ENCODE data around the gene SEZ6. TPM values are rescaled to one million over a fixed set of nuclear protein-coding genes. Genes with fewer than 3 reads are reported as not detected.

SEZ6 gene
- polyA plus RNA-seq, 3 donors = 0.21 to 0.25 TPM; not detected in 1

GRCh38 chr17:29039764-29040598 lies 34.1 kb upstream of the SEZ6 start:
- no peak overlapping the region for H3K27ac ChIP-seq (ENCODE audit: low read depth, low read length)
- WGBS, 3 donors = 75 to 85% (median 75%) methylated on average over 12 to 13 of the region's 13 CpGs

GRCh38 chr17:29038085-29038795 lies 32.4 kb upstream of the SEZ6 start:
- H3K27ac ChIP-seq (ENCODE audit: low read depth, low read length) = no peak overlapping the region

GRCh38 chr17:29037739-29038084 lies 31.9 kb upstream of the SEZ6 start:
- 70 to 83% (median 77%) methylated on average over 10 of the region's 10 CpGs for WGBS, 3 donors
- no peak overlapping the region for H3K27ac ChIP-seq (ENCODE audit: low read depth, low read length)

More at GRCh38 chr17:29038085-29038795, 32.4 kb upstream of the SEZ6 start:
- 36 to 42% (median 39%) methylated on average over 15 of the region's 15 CpGs for WGBS, 3 donors

- H3K27ac ChIP-seq (ENCODE audit: low read depth, low read length) = no peak overlapping the region
- WGBS, 3 donors = 63 to 83% (median 78%) methylated on average over 5 of the region's 5 CpGs
These were observed 30.8 kb upstream of the SEZ6 start for GRCh38 chr17:29036584-29036983.

- 44 to 88% (median 59%) methylated on average over 1 of the region's 1 CpG for WGBS, 3 donors
- no peak overlapping the region for H3K27ac ChIP-seq (ENCODE audit: low read depth, low read length)
These were observed 28.7 kb upstream of the SEZ6 start for GRCh38 chr17:29034510-29034909.

- 23 to 33% (median 28%) methylated on average over 6 of the region's 6 CpGs for WGBS, 3 donors
- no peak overlapping the region for H3K27ac ChIP-seq (ENCODE audit: low read depth, low read length)
These were observed 27.0 kb upstream of the SEZ6 start for GRCh38 chr17:29032857-29033197.

- WGBS, 3 donors = 32 to 35% (median 33%) methylated on average over 11 of the region's 11 CpGs
- H3K27ac ChIP-seq (ENCODE audit: low read depth, low read length) = no peak overlapping the region
These were observed 26.4 kb upstream of the SEZ6 start for GRCh38 chr17:29032013-29032856.

GRCh38 chr17:29031488-29031887 lies 25.7 kb upstream of the SEZ6 start:
- H3K27ac ChIP-seq (ENCODE audit: low read depth, low read length) = no peak overlapping the region
- 37 to 53% (median 53%) methylated on average over 5 of the region's 5 CpGs for WGBS, 3 donors

- no peak overlapping the region for H3K27ac ChIP-seq (ENCODE audit: low read depth, low read length)
- 59 to 69% (median 62%) methylated on average over 6 of the region's 6 CpGs for WGBS, 3 donors
These were observed 18.6 kb upstream of the SEZ6 start for GRCh38 chr17:29024316-29024952.

- WGBS, 3 donors = 90 to 95% (median 91%) methylated on average over 7 of the region's 7 CpGs
- H3K27ac ChIP-seq (ENCODE audit: low read depth, low read length) = no peak overlapping the region
These were observed 16.2 kb upstream of the SEZ6 start for GRCh38 chr17:29022074-29022473.

- WGBS, 3 donors = 56 to 72% (median 58%) methylated on average over 7 of the region's 7 CpGs
- no peak overlapping the region for H3K27ac ChIP-seq (ENCODE audit: low read depth, low read length)
These were observed 15.4 kb upstream of the SEZ6 start for GRCh38 chr17:29021226-29021625.

GRCh38 chr17:29020576-29020975 lies 14.7 kb upstream of the SEZ6 start:
- 73 to 76% (median 75%) methylated on average over 8 of the region's 8 CpGs for WGBS, 3 donors
- no peak overlapping the region for H3K27ac ChIP-seq (ENCODE audit: low read depth, low read length)

GRCh38 chr17:29019475-29020181 lies 13.8 kb upstream of the SEZ6 start:
- WGBS, 3 donors = 4 to 8% (median 4%) methylated on average over 35 to 39 of the region's 39 CpGs
- no peak overlapping the region for H3K27ac ChIP-seq (ENCODE audit: low read depth, low read length)

- H3K27ac ChIP-seq (ENCODE audit: low read depth, low read length) = no peak overlapping the region
- 35 to 47% (median 42%) methylated on average over 6 of the region's 6 CpGs for WGBS, 3 donors
These were observed 13.1 kb upstream of the SEZ6 start for GRCh38 chr17:29018788-29019474.

GRCh38 chr17:29016345-29017210 lies 10.7 kb upstream of the SEZ6 start:
- WGBS, 3 donors = 54 to 62% (median 62%) methylated on average over 13 of the region's 13 CpGs
- H3K27ac ChIP-seq (ENCODE audit: low read depth, low read length) = no peak overlapping the region

- WGBS, 3 donors = 46 to 75% (median 64%) methylated on average over 5 of the region's 5 CpGs
- no peak overlapping the region for H3K27ac ChIP-seq (ENCODE audit: low read depth, low read length)
These were observed 8.9 kb upstream of the SEZ6 start for GRCh38 chr17:29014716-29015115.

GRCh38 chr17:29012535-29012934 lies 6.7 kb upstream of the SEZ6 start:
- no peak overlapping the region for H3K27ac ChIP-seq (ENCODE audit: low read depth, low read length)
- WGBS, 3 donors = 72 to 83% (median 79%) methylated on average over 1 of the region's 1 CpG

All from adipose tissue (tissue), 3 donors.